Activated CD8-positive, alpha-beta memory T cell treated with anti-CD3 and anti-CD28 coated beads, Interleukin-2, amount 10 ng/mL, durations not matched to agents 7 days and 5 days (primary cell): Measurements from ENCODE around the gene TSHZ2. TPM values are rescaled to one million over a fixed set of nuclear protein-coding genes. Genes with fewer than 3 reads are reported as not detected.

Experiments
- ATAC-seq: fragments of 150-1000 bp; cut with Tn5 transposase; one replicate; pipeline ENCODE4 v1.10.0; 2021; ENCODE audit warnings: moderate library complexity
- CTCF ChIA-PET: fragments of 350-600 bp; sonication (Branson Sonifier 250); formaldehyde crosslinking; loops from one replicate; lab custom pipeline; 2021; ENCODE audit warnings: antibody characterized with exemption; lab: Charles Lee
- DNase-seq: peaks from one replicate; pipeline ENCODE4 v3.0.0-alpha.2; 2020
- H3K27ac Mint-ChIP-seq: one replicate; pipeline ENCODE4 v1.8.0; 2021; ENCODE audit warnings: mild to moderate bottlenecking, mixed read lengths
- H3K27me3 Mint-ChIP-seq: one replicate; pipeline ENCODE4 v1.8.0; 2021; ENCODE audit warnings: mixed read lengths
- H3K36me3 Mint-ChIP-seq: one replicate; pipeline ENCODE4 v1.8.0; 2021; ENCODE audit warnings: mild to moderate bottlenecking, mixed read lengths
- H3K4me1 Mint-ChIP-seq: one replicate; pipeline ENCODE4 v1.8.0; 2021; ENCODE audit warnings: mixed read lengths
- H3K4me3 Mint-ChIP-seq: one replicate; pipeline ENCODE4 v1.8.0; 2021; ENCODE audit warnings: mild to moderate bottlenecking, moderate library complexity, mixed read lengths
- H3K9me3 Mint-ChIP-seq: one replicate; pipeline ENCODE4 v1.8.0; 2022; ENCODE audit warnings: low read depth, mixed read lengths
- total RNA-seq, 2 experiments: library from RNA; stranded (reverse); gene quantifications; one replicate each; pipeline ENCODE4 v1.2.3, GENCODE V29; 2021

Gene TSHZ2
- total RNA-seq, 2 experiments from 2014 or later: 0.18 to 1.9 TPM

DNA sequence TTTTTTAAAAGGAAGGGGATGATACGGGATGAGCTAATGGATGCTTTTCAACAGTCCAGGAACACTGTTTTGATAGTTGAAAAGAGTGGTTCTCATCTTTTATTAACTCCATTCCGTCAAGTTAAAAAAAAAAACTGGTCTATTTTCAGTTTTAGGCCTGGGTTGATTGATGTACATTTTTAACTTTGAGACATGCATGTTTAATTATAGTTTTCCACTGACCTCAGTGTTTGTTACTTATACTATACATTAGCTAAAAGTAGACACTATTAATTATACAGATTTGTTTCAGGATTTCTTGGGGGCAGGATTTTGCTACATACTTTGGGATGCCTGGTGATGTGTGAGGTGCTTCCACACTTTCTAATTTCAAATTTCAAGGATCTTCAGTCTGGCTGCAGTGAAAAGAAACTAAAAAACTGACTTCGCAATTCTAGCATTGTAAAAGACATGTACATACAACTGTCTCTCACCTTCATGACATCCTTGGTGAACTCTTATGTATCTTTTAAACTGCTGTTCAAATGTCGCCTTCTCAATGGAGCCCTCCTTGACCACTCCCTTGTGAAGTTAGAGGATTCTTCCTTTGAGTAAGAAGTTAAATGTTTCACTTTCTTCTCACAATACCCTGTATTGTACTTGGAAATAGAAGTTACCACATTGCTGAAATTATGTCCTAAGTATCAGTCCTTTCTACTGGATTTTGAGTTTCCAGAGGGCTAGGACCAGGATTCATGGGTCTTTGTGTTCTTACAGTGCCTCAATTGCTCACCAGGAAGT is 101.7 kb downstream of the TSHZ2 start:
- peaks cover 1% of the 10 kb centered on the region for H3K36me3 Mint-ChIP-seq
- peaks cover 16% of the 10 kb centered on the region for H3K27me3 Mint-ChIP-seq
- ATAC-seq: no peak
- no peaks in the 10 kb centered on the region for H3K9me3 Mint-ChIP-seq
- H3K4me3 Mint-ChIP-seq: no peak overlapping the region
- no peak for DNase-seq
- no peak overlapping the region for H3K27ac Mint-ChIP-seq
- peaks cover 2% of the 10 kb centered on the region for H3K4me1 Mint-ChIP-seq
- CTCF ChIA-PET: no interaction called here

DNA sequence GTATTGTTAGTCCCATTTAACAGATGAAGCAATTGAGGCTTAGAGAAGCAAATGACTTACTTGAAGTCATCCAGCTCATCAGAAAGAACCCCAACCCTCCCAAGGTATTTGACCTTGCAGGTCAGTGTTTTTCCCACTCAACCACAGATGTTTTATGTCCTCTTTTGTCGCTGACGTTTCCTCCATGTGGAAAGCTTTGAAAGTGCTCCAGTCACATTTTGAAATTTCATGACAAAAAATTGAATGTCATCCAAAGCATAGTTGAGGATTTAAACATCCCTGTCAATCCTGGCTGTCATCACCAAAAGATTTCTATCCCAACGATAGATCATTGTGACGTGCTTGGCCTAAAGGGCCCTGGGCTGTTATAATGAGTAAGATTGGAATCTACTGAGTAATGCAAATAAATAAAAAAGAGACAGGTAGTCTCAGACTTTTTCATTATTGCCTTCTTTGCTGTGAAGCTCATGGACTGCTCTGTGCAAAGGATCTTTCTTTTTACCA is 102.7 kb downstream of the TSHZ2 start:
- ATAC-seq (no peak), DNase-seq (no peak)
- Mint-ChIP-seq H3K4me1 (peaks cover 2% of the 10 kb centered on the region), H3K36me3 (peaks cover 1% of the 10 kb centered on the region), H3K27me3 (peaks cover 14% of the 10 kb centered on the region), H3K9me3 (no peaks in the 10 kb centered on the region), H3K4me3 (no peak overlapping the region), H3K27ac (no peak overlapping the region)
- CTCF ChIA-PET: no interaction called here

DNA sequence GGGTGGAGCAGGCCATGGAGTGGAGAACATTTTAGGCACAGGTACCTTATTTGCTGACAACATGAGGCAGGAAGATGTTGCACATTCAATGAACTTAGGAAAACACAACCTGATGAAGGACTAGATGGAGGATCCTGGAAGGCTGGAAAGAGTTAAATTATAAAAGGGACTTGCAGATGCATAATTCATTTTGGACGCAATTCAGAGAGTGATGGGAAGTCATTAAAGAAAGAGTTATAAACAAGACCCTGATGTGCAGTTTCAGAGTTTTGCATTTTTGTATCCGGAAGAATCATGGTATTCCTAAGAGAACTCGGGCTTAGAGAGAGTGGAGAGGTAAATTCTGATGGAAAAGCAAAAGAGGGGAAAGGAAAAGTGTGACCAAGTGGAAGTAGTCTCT is 104.5 kb downstream of the TSHZ2 start:
- DNase-seq (no peak), ATAC-seq (no peak)
- Mint-ChIP-seq H3K4me3 (no peak overlapping the region), H3K36me3 (peaks cover 1% of the 10 kb centered on the region), H3K27me3 (peaks cover 2% of the 10 kb centered on the region), H3K4me1 (peaks cover 4% of the 10 kb centered on the region), H3K9me3 (no peaks in the 10 kb centered on the region), H3K27ac (no peak overlapping the region)
- CTCF ChIA-PET: no interaction called here

DNA sequence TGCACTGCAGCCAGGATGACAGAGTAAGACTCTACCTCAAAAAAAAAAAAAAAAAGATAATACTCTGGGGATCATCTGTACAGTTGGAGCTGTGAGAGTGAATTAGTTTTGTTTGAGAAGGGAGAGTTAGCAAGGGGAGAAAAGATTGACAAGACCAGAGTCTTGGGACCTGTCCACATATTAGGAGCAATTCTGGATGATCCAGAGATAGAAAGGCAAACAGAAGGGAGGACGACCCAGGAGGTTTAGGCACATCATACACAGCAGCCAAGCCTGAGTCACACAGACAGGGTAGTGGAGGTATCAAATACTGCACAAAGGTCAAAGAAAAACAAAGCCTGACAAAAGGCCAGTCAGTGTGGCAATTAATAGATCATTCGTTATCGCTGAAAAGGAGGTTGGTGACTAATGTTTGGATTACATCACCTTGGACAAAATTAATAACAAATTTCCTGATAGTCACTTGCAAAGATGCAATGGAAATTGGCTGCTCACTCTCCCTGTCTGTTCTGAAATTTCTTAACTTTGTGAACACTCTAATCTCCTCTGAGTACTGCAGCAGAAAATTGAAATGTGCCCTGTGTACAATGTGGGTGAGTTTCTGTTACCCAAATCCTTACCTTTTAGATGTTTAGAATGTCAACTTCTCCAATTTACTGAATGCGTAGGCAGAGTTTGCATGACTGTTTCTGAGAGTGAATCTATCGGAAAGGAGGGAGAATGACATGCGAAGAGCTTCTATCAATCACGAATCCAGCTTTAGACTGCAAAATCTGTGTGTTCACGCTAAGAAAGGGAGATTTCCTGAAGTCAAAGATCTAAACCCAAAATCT is 105.4 kb downstream of the TSHZ2 start:
- no peak overlapping the region for H3K4me3 Mint-ChIP-seq
- peaks cover 1% of the 10 kb centered on the region for H3K36me3 Mint-ChIP-seq
- H3K9me3 Mint-ChIP-seq: no peaks in the 10 kb centered on the region
- peaks cover 4% of the 10 kb centered on the region for H3K4me1 Mint-ChIP-seq
- H3K27ac Mint-ChIP-seq: no peak overlapping the region
- H3K27me3 Mint-ChIP-seq: peaks cover 2% of the 10 kb centered on the region
- no peak for ATAC-seq
- DNase-seq: no peak
- CTCF ChIA-PET: no interaction called here

DNA sequence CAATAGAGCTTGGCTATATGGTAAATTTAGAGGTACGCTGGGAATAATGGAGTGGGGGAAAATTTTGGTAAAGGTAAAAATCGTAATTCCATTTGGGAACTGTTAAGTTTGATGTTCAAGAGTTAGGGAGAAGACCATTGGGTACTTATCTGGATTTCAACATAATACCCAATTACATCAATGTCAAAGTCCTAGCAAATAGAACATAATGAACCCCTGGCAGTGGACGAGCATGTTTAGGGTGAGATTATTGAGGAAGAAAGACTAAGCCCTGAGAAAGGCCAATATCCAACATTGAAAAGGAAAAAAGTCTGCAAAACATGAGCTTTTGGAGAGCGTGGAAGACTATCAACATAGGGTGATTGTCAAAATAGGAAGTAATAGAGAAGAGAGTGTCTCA is 106.6 kb downstream of the TSHZ2 start:
- H3K4me1 Mint-ChIP-seq: peaks cover 4% of the 10 kb centered on the region

DNA sequence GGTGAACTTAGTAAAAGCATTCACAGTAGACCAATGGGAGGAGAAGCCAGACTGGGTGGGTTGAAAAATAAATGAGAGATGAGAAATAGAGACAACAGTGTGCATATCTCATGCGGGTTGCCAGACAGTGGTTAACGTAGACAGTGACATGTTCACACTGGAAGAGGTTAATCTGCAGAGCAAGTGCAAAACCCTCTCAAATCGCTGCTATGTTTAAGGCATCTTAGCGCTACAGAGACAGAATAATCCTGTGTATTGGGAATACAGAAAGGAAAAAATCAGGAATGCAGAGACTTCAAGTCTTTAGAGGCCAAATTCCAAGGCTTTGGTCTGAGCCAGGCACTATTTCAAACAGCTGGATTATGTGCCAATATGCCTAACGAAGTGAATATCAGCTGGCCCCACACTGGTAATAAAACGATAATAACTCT is 107.1 kb downstream of the TSHZ2 start:
- no peak overlapping the region for H3K4me3 Mint-ChIP-seq
- no peaks in the 10 kb centered on the region for H3K9me3 Mint-ChIP-seq
- DNase-seq: no peak
- no peak for ATAC-seq
- H3K4me1 Mint-ChIP-seq: peaks cover 4% of the 10 kb centered on the region
- H3K36me3 Mint-ChIP-seq: no peaks in the 10 kb centered on the region
- no peak overlapping the region for H3K27ac Mint-ChIP-seq
- peaks cover 4% of the 10 kb centered on the region for H3K27me3 Mint-ChIP-seq
- CTCF ChIA-PET: interaction anchor here (0.7 kb wide), 1 partner anchor 688 kb away, joined by 3 read pairs; no protein-coding TSS in a partner anchor

More for the DNA sequence above, 106.6 kb downstream of the TSHZ2 start:
- no peaks in the 10 kb centered on the region for H3K9me3 Mint-ChIP-seq
- no peak overlapping the region for H3K4me3 Mint-ChIP-seq
- H3K36me3 Mint-ChIP-seq: no peaks in the 10 kb centered on the region
- DNase-seq (no peak), ATAC-seq (no peak)
- H3K27me3 Mint-ChIP-seq: peaks cover 4% of the 10 kb centered on the region
- no peak overlapping the region for H3K27ac Mint-ChIP-seq
- CTCF ChIA-PET: no interaction called here

DNA sequence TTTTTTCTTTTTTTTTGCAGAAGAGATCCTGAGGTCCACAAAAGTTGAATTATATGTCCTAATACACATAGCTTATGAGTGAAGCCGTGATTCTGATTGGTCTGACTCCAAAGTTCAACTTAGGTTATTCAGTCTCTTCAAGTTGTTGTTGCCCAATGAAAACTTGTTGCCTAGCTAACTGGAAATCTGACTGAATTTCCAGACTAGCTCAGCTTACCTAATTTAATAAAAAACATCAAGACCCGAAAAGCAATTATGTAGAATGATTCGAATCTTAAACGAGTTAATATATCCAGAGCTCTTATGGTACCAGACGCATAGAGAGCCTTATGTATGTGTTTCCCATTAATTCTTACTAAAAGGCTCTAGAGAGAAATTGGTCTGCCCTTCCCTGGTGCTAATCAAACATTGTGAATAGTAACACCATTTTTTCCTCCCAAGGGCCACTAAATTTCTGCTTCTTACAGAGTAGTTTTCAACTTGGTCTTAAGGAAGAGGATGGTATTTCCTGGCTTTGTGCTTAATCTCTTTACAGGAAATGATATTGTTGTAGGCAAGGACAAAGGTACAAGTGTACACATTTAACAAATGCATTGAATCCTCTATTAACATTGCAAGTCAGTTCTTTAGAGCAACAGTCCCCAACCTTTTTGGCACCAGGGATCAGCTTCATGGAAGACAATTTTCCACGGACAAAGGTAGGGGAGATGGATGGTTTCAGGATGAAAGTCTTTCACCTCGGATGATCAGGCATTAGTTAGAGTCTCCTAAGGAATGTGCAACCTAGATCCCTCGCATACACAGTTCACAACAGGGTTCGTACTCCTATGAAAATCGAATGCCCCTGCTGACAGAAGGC is 107.9 kb downstream of the TSHZ2 start:
- ATAC-seq (no peak), DNase-seq (no peak)
- Mint-ChIP-seq H3K27me3 (peaks cover 4% of the 10 kb centered on the region), H3K4me1 (peaks cover 4% of the 10 kb centered on the region), H3K9me3 (no peaks in the 10 kb centered on the region), H3K4me3 (no peak overlapping the region), H3K27ac (no peak overlapping the region), H3K36me3 (no peaks in the 10 kb centered on the region)
- CTCF ChIA-PET: interaction anchor here (0.7 kb wide), 1 partner anchor 689 kb away, joined by 3 read pairs; no protein-coding TSS in a partner anchor

DNA sequence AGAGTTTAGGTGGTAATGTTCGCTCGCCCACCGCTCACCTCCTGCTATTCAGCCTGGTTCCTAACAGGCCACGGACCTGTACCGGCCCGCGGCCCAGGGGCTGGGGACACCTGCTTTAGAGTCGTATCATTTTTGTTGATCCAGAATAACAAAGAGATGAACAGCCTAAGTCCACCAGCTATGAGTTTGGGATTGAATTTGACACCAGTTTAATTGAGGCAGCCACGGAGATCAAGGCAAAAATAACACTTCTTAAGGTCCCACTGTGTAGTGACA is 108.5 kb downstream of the TSHZ2 start:
- peaks cover 4% of the 10 kb centered on the region for H3K4me1 Mint-ChIP-seq
- no peak overlapping the region for H3K27ac Mint-ChIP-seq
- no peak overlapping the region for H3K4me3 Mint-ChIP-seq
- no peaks in the 10 kb centered on the region for H3K9me3 Mint-ChIP-seq
- no peaks in the 10 kb centered on the region for H3K36me3 Mint-ChIP-seq
- CTCF ChIA-PET: no interaction called here
- no peak for ATAC-seq
- H3K27me3 Mint-ChIP-seq: peaks cover 4% of the 10 kb centered on the region
- DNase-seq: no peak

DNA sequence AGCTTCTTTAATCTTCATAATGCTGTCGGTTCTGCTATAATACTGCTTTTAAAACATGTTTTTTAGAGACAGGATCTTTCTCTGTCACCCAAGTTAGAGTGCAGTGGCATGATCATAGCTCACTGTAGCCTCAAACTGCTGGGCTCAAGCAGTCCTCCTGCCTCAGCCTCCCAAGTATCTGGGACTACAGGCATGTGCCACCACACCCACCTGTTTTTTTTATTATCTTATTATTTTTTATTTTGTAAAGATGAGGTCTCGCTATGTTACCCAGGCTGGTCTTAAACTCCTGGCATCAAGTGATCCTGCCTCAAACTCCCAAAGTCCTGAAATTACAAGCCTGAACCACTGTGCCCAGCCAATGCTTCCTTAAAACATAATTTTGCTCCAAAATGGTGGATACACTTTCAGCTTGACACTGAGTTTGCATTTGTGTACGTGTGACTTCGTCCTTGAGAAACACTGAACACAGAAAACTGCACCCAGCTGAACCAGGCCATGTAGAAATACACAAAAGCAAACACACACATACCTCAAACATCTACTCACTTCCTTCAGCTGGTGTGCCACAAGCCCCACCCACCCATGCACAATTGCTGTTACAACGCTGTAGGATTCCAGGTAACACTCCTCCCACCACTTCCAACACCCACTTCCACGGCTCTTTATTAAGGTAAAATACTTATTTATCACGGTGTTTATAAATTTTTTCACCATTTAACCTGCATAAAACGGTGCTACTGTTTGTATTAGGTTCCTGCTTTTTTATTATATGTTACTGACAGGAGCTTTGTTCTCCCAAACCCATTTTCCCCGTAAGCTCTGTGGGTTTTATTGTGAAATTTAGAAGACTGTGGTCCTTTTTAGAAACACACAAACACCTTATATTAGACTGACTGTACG is 109.1 kb downstream of the TSHZ2 start:
- H3K4me1 Mint-ChIP-seq: peaks cover 4% of the 10 kb centered on the region
- H3K4me3 Mint-ChIP-seq: no peak overlapping the region
- no peak for DNase-seq
- H3K27me3 Mint-ChIP-seq: peaks cover 4% of the 10 kb centered on the region
- CTCF ChIA-PET: no interaction called here
- H3K27ac Mint-ChIP-seq: no peak overlapping the region
- H3K9me3 Mint-ChIP-seq: no peaks in the 10 kb centered on the region
- no peak for ATAC-seq
- no peaks in the 10 kb centered on the region for H3K36me3 Mint-ChIP-seq

DNA sequence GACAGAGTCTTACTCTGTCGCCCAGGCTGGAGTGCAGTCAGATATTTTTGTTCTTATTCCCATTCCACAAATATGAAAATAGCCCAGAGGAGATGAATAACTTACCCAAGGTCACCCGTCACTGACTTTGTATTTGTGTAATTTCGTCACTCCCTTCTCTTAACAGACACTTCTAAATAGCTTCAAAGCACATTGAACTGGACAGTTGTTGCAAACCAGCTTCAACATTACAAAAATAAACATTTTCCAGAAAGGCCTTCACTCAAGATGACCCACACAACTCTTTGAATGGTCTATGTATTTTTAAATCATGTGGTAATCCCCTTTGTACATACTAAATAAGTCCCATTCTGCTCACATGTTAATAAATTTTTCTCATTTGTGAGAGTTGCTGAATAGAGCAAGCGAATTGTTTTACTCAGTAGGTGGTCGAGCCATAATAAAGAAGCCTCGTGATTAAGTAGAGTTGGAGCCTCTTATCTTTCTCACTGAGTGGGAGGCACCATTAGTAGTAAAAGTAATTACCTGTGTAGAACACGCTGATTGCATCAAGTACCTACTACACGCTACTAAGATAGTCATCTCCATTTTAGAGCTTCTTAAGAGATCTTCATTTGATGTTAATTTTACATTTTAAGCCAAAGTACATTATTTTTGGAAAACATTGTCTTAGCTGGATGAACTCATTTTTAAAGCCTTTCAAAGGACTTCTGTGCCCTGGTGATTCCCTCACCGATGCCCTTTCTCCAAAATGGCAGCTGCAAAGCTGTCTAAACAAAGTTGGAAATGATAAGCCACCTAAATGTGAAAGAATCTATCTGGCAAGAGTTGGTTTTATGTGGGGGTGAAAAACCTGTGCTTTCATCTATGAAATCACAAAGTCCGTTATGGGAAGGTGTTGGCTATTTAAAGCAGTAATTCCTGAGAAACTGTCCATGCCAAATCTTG is 110.0 kb downstream of the TSHZ2 start:
- H3K4me1 Mint-ChIP-seq: peaks cover 4% of the 10 kb centered on the region
- H3K27ac Mint-ChIP-seq: no peak overlapping the region
- H3K4me3 Mint-ChIP-seq: no peak overlapping the region

DNA sequence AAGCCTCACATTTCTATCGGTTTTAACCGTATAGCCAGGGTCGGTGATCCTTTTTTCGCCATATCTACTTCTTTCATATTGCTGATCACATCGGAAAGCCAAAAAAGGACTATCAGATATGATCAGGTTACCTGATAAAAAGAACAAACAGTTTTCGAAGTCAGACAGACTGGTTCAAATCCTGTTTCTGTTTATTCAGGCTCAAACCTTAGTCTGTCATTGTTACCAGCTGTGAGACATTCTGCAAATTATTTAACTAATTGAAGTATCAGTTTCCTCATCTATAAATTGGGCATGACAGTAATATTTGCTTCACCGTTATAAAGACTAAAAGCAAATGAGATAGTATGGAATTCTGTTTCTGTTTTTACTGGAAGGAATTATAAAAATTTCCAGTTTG is 111.3 kb downstream of the TSHZ2 start:
- no peak for ATAC-seq
- H3K27me3 Mint-ChIP-seq: peaks cover 6% of the 10 kb centered on the region
- no peak overlapping the region for H3K27ac Mint-ChIP-seq
- peaks cover 4% of the 10 kb centered on the region for H3K4me1 Mint-ChIP-seq
- no peaks in the 10 kb centered on the region for H3K36me3 Mint-ChIP-seq
- no peaks in the 10 kb centered on the region for H3K9me3 Mint-ChIP-seq
- DNase-seq: no peak
- CTCF ChIA-PET: no interaction called here
- H3K4me3 Mint-ChIP-seq: no peak overlapping the region

More for the DNA sequence above, 110.0 kb downstream of the TSHZ2 start:
- DNase-seq (no peak), ATAC-seq (no peak)
- CTCF ChIA-PET: no interaction called here
- H3K27me3 Mint-ChIP-seq: peaks cover 6% of the 10 kb centered on the region
- no peaks in the 10 kb centered on the region for H3K36me3 Mint-ChIP-seq
- H3K9me3 Mint-ChIP-seq: no peaks in the 10 kb centered on the region
